Subcutaneous abdominal adipose tissue (tissue), 5 donors: Measurements from ENCODE around the gene CCR9.

Experiments used
- H3K27ac ChIP-seq: one replicate; pipeline ENCODE4 v1.7.0; 2013; ENCODE audit warnings: low read depth, mild to moderate bottlenecking, inconsistent platforms, low read length, moderate library complexity
- H3K27me3 ChIP-seq, 5 donors: one replicate each; pipeline ENCODE4 v1.7.0; 2013; ENCODE audit warnings: low read length in 5 of 5, inconsistent platforms in 1 of 5; ENCODE audit not compliant: control insufficient read depth in 5 of 5, insufficient read depth in 4 of 5
- H3K36me3 ChIP-seq, 5 donors: one replicate each; pipeline ENCODE4 v1.7.0; 2013; ENCODE audit warnings: low read length in 5 of 5; ENCODE audit not compliant: control insufficient read depth in 5 of 5, insufficient read depth in 5 of 5
- H3K4me1 ChIP-seq, 5 donors: one replicate each; pipeline ENCODE4 v1.7.0; 2013; ENCODE audit warnings: low read length in 5 of 5, mild to moderate bottlenecking in 3 of 5, moderate library complexity in 1 of 5; ENCODE audit not compliant: control insufficient read depth in 5 of 5, insufficient read depth in 5 of 5
- H3K4me3 ChIP-seq, 5 donors: one replicate each; pipeline ENCODE4 v1.7.0; 2013; ENCODE audit warnings: low read length in 5 of 5, low read depth in 1 of 5
- H3K9ac ChIP-seq, 5 donors: one replicate each; pipeline ENCODE4 v1.7.0; 2013; ENCODE audit warnings: low read length in 5 of 5, mild to moderate bottlenecking in 4 of 5, moderate library complexity in 3 of 5
- H3K9me3 ChIP-seq, 5 donors: one replicate each; pipeline ENCODE4 v1.7.0; 2013; ENCODE audit warnings: low read length in 5 of 5; ENCODE audit not compliant: control insufficient read depth in 5 of 5
- donor health status: healthy.
- donor health status: healthy.
- donor health status: healthy.
- donor health status: healthy.
- donor health status: healthy.

CCR9 gene

DNA sequence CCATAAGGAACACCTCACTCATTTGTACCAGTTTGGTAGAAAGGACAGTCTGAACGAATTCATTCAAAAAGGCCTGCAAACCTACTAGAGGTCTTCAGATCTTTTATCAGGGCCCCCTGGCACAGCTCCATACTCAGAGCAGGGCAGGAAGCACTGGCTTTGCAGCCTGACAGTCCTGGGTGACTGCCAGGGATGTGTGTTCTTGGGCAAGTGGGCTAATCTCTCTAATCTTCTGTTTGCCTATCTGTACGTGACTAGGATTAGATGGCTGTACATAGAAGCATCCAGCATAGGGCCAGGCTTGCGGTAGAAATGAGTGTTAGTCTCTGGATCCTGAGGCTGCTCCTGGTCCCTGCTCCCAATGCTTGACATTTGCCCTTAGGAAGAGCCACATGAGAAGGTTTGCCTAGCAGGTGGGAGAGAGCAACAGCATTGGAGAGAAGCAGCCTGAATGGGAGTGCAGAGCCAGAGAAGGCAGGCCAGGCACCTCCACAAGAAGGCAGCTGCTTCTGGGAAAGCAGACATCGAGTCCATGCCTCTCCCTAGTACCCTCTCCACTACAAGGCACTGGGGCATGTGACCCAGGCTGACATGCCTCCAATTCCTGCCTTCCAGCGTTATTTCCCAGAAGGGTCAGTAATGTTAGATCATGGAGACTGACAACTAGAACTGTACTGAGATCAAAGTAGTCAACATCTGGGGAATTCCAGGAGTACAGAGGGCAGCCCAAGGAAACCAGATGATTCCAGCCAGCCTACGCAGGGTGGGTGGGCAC, 55.9 kb downstream of the CCR9 start:
- no peak overlapping the region for H3K27ac ChIP-seq

DNA sequence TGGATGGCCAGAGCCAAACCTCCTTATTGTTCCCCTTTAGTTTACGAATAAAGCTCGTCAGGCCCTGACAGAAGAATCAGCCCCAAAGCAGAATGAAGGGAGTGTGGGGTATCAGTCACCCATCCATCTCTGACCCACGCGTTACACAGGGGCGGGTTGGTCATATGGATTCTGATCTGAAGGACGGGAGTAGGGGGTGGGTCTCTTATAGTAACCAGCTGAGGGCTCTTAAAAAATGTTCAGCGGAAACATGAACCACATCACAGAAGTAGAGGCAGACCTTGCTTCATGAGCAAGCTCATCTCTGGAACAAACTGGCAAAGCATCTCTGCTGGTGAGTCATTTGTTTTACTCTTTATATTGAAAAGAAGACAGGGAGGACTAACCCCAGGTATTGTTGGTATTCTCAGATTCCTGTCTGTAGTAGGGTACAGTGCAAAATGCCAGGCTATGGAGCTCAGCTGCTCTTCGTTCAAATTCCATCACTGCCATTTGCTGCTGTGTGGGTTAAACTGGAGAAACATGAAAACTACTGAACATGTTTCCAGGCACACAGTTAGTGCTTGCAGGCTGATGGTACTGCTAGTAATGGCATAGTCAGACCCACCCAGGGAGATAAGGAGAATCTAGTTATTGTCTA, 57.0 kb downstream of the CCR9 start, which contains the start of gene CXCR6:
CXCR6 (plus strand) TSS at position 258 of the 640 bp plus-strand sequence. CDS start 3,018 bp downstream, outside the sequence.
- peaks cover 4 to 57% (median 35%) of the 10 kb centered on the region in 5 donors for H3K36me3 ChIP-seq
- H3K9ac ChIP-seq = peak within 1 kb of the TSS in 1 of 5 donors; percentile 24
- H3K4me1 ChIP-seq = peaks cover 2 to 16% (median 6%) of the 10 kb centered on the region in 5 donors
- H3K9me3 ChIP-seq = peaks cover 0 to 3% (median 0%) of the 10 kb centered on the region in 5 donors
- H3K27ac ChIP-seq = no peak within 1 kb of the TSS
- no peak within 1 kb of the TSS for H3K4me3 ChIP-seq
- no peaks in the 10 kb centered on the region for H3K27me3 ChIP-seq

More for the DNA sequence above, 55.9 kb downstream of the CCR9 start:
- H3K27me3 ChIP-seq = no peaks in the 10 kb centered on the region
- H3K36me3 ChIP-seq = peaks cover 0 to 54% (median 32%) of the 10 kb centered on the region in 5 donors
- H3K4me1 ChIP-seq = peaks cover 2 to 16% (median 6%) of the 10 kb centered on the region in 5 donors
- H3K4me3 ChIP-seq = no peak overlapping the region
- H3K9ac ChIP-seq = no peak overlapping the region
- peaks cover 0 to 3% (median 0%) of the 10 kb centered on the region in 5 donors for H3K9me3 ChIP-seq

- no peak overlapping the region for H3K4me3 ChIP-seq
- H3K9me3 ChIP-seq = peaks cover 0 to 3% (median 0%) of the 10 kb centered on the region in 5 donors
- no peaks in the 10 kb centered on the region for H3K27me3 ChIP-seq
- H3K36me3 ChIP-seq = peaks cover 9 to 74% (median 52%) of the 10 kb centered on the region in 5 donors
- H3K27ac ChIP-seq = no peak overlapping the region
- no peak overlapping the region for H3K9ac ChIP-seq
- H3K4me1 ChIP-seq = peaks cover 0 to 11% (median 6%) of the 10 kb centered on the region in 5 donors
Measured at GRCh38 chr3:45944830-45945620, 58.7 kb downstream of the CCR9 start.

DNA sequence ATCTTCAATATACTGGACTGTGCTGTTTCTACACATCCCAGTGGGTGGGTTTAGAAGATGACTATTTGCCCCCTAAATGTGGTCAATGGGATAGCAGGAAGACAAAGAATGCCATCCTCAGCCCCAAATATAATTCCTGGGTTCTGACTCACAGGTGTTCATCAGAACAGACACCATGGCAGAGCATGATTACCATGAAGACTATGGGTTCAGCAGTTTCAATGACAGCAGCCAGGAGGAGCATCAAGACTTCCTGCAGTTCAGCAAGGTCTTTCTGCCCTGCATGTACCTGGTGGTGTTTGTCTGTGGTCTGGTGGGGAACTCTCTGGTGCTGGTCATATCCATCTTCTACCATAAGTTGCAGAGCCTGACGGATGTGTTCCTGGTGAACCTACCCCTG, 60.0 kb downstream of the CCR9 start:
- no peak overlapping the region for H3K9ac ChIP-seq
- H3K27me3 ChIP-seq = no peaks in the 10 kb centered on the region
- H3K27ac ChIP-seq = no peak overlapping the region
- H3K4me3 ChIP-seq = no peak overlapping the region
- peaks cover 9 to 83% (median 65%) of the 10 kb centered on the region in 5 donors for H3K36me3 ChIP-seq
- no peaks in the 10 kb centered on the region for H3K9me3 ChIP-seq
- peaks cover 0 to 11% (median 6%) of the 10 kb centered on the region in 5 donors for H3K4me1 ChIP-seq

DNA sequence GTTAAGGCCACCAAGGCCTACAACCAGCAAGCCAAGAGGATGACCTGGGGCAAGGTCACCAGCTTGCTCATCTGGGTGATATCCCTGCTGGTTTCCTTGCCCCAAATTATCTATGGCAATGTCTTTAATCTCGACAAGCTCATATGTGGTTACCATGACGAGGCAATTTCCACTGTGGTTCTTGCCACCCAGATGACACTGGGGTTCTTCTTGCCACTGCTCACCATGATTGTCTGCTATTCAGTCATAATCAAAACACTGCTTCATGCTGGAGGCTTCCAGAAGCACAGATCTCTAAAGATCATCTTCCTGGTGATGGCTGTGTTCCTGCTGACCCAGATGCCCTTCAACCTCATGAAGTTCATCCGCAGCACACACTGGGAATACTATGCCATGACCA, 60.5 kb downstream of the CCR9 start:
- peaks cover 0 to 11% (median 6%) of the 10 kb centered on the region in 5 donors for H3K4me1 ChIP-seq

GRCh38 chr3:45947361-45947760, 61.0 kb downstream of the CCR9 start:
- no peaks in the 10 kb centered on the region for H3K9me3 ChIP-seq
- H3K36me3 ChIP-seq = peaks cover 11 to 89% (median 75%) of the 10 kb centered on the region in 5 donors
- H3K9ac ChIP-seq = no peak overlapping the region
- no peak overlapping the region for H3K4me3 ChIP-seq
- no peaks in the 10 kb centered on the region for H3K27me3 ChIP-seq
- H3K4me1 ChIP-seq = peaks cover 0 to 9% (median 6%) of the 10 kb centered on the region in 5 donors
- H3K27ac ChIP-seq = no peak overlapping the region

More for the DNA sequence above, 60.5 kb downstream of the CCR9 start:
- Histone ChIP-seq H3K36me3 (peaks cover 9 to 88% (median 70%) of the 10 kb centered on the region in 5 donors), H3K4me3 (no peak overlapping the region), H3K27ac (no peak overlapping the region), H3K9ac (no peak overlapping the region), H3K9me3 (no peaks in the 10 kb centered on the region), H3K27me3 (no peaks in the 10 kb centered on the region)

- H3K4me1 ChIP-seq = peaks cover 0 to 7% (median 5%) of the 10 kb centered on the region in 5 donors
- peaks cover 17 to 89% (median 84%) of the 10 kb centered on the region in 5 donors for H3K36me3 ChIP-seq
- H3K9ac ChIP-seq = no peak overlapping the region
- no peaks in the 10 kb centered on the region for H3K9me3 ChIP-seq
- no peak overlapping the region for H3K4me3 ChIP-seq
- H3K27ac ChIP-seq = no peak overlapping the region
- no peaks in the 10 kb centered on the region for H3K27me3 ChIP-seq
Measured at GRCh38 chr3:45948311-45948781, 62.0 kb downstream of the CCR9 start.

GRCh38 chr3:45948881-45949280, 62.5 kb downstream of the CCR9 start:
- H3K4me3 ChIP-seq = no peak overlapping the region
- peaks cover 0 to 7% (median 5%) of the 10 kb centered on the region in 5 donors for H3K4me1 ChIP-seq
- H3K9me3 ChIP-seq = no peaks in the 10 kb centered on the region
- H3K9ac ChIP-seq = no peak overlapping the region
- peaks cover 21 to 93% (median 89%) of the 10 kb centered on the region in 5 donors for H3K36me3 ChIP-seq
- H3K27me3 ChIP-seq = no peaks in the 10 kb centered on the region
- H3K27ac ChIP-seq = no peak overlapping the region

DNA sequence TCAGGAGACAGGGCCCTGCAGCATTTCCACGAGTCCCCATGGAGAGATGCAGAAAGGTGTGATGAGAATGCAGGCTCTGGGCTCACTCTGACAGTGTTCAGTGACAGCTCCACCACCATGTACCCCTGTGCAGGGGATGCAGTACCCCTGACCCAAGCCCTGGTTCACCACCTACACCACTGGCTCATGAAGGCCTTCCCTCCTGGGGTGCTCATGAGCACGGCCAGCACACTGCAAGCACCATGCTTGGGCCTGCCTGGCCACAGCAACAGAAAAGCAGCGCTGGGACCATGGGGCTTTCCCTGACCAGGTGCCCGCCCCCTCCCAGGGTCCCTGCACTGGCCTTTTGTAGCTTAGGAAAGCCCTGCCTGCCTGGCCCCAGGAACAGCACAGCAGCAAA, 63.1 kb downstream of the CCR9 start:
- Histone ChIP-seq H3K36me3 (peaks cover 21 to 98% (median 95%) of the 10 kb centered on the region in 5 donors), H3K27ac (no peak overlapping the region), H3K9me3 (no peaks in the 10 kb centered on the region), H3K4me1 (peaks cover 0 to 7% (median 5%) of the 10 kb centered on the region in 5 donors), H3K27me3 (no peaks in the 10 kb centered on the region), H3K9ac (no peak overlapping the region), H3K4me3 (no peak overlapping the region)
